A673 (cell line): ENCODE measurements around the gene ARHGEF4.

Source experiments
- CTCF ChIP-seq: fragments of 300-800, 200-600 bp; sonication (generic); conservative IDR thresholded peaks from 2 replicates; pipeline ENCODE4 v1.5.1; 2017; ENCODE audit warnings: low read depth, mild to moderate bottlenecking, antibody characterized with exemption, low read length, moderate library complexity, mixed read lengths
- EZH2 ChIP-seq: fragments of 200-600 bp; sonication (generic); IDR thresholded peaks from 2 replicates; pipeline ENCODE4 v1.6.1; 2017; ENCODE audit warnings: borderline replicate concordance, low read depth, mild to moderate bottlenecking, mixed read lengths, antibody characterized with exemption, low read length; ENCODE audit not compliant: poor library complexity, severe bottlenecking

DNA sequence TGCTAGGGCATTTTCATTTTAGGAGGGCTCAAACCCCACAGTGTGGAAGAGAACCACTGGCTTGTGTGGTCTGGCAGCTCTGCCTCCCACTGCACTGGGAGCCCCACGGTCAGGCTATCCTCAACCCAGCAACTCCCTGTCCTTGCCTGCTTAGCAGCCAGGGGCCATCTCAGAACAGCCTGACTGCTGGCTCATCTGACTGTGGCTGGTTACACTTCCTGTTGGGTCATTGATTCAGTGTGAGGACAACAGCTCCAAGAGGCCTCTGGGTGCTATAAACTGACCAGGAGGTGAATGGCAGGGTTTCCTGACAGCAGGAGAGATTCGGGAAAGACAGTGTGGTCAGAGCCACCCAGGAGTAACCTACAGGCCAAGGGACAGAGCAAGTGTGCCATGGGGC is 41.3 kb upstream of the ARHGEF4 start:
- TF ChIP-seq CTCF: no peak
- no peak for TF ChIP-seq EZH2
